ENCODE data around the gene PARD6B.

Gene PARD6B

GRCh38 chr20:50704971-50705370 lies 26.4 kb upstream of the PARD6B start:
- no peak for DNase-seq (ENCODE audit: low read depth)
- no peak for TF ChIP-seq CTCF (IDR thresholded peaks at IDR 0.05; ENCODE audit: insufficient read depth, low read depth, low read length, missing control alignments)
- no peak overlapping the region for H3K4me3 ChIP-seq (ENCODE audit: low read depth, low read length)

GRCh38 chr20:50708845-50709635 lies 22.3 kb upstream of the PARD6B start:
- DNase-seq (ENCODE audit: low read depth) = no peak
- no peak for TF ChIP-seq CTCF (IDR thresholded peaks at IDR 0.05; ENCODE audit: insufficient read depth, low read depth, low read length, missing control alignments)
- H3K4me3 ChIP-seq (ENCODE audit: low read depth, low read length) = no peak overlapping the region

- no peak for DNase-seq (ENCODE audit: low read depth)
- no peak overlapping the region for H3K4me3 ChIP-seq (ENCODE audit: low read depth, low read length)
Observed at GRCh38 chr20:50709636-50709973, 21.8 kb upstream of the PARD6B start.

GRCh38 chr20:50710492-50711063 lies 20.8 kb upstream of the PARD6B start:
- no peak overlapping the region for H3K4me3 ChIP-seq (ENCODE audit: low read depth, low read length)
- TF ChIP-seq CTCF (IDR thresholded peaks at IDR 0.05; ENCODE audit: insufficient read depth, low read depth, low read length, missing control alignments) = no peak
- no peak for DNase-seq (ENCODE audit: low read depth)

More at GRCh38 chr20:50709636-50709973, 21.8 kb upstream of the PARD6B start:
- TF ChIP-seq CTCF (IDR thresholded peaks at IDR 0.05; ENCODE audit: insufficient read depth, low read depth, low read length, missing control alignments) = no peak

- H3K4me3 ChIP-seq (ENCODE audit: low read depth, low read length) = no peak overlapping the region
- TF ChIP-seq CTCF (IDR thresholded peaks at IDR 0.05; ENCODE audit: insufficient read depth, low read depth, low read length, missing control alignments) = no peak
- DNase-seq (ENCODE audit: low read depth) = no peak
Observed at GRCh38 chr20:50711113-50711825, 20.1 kb upstream of the PARD6B start.

GRCh38 chr20:50712771-50713656 lies 18.4 kb upstream of the PARD6B start:
- H3K4me3 ChIP-seq (ENCODE audit: low read depth, low read length) = no peak overlapping the region
- no peak for DNase-seq (ENCODE audit: low read depth)
- no peak for TF ChIP-seq CTCF (IDR thresholded peaks at IDR 0.05; ENCODE audit: insufficient read depth, low read depth, low read length, missing control alignments)
